NB4 (cell line): ENCODE data around the gene PBX1.

Experiments
- DNase-seq: peaks from one replicate; pipeline ENCODE4 v3.0.0; 2010; ENCODE audit warnings: low read depth
- H3K4me3 ChIP-seq: one replicate; pipeline ENCODE4 v1.5.1; 2011; ENCODE audit warnings: mild to moderate bottlenecking, low read depth, low read length, moderate library complexity
- CTCF ChIP-seq: IDR thresholded peaks from one replicate; pipeline ENCODE4 v1.5.1; 2012; ENCODE audit warnings: low read depth, low read length
- MAX ChIP-seq: IDR thresholded peaks from 2 replicates; pipeline ENCODE4 v1.6.1; 2011; ENCODE audit warnings: low read depth, low read length
- MYC ChIP-seq: IDR thresholded peaks from 2 replicates; pipeline ENCODE4 v1.6.1; 2011; ENCODE audit warnings: low read depth, low read length
- POLR2A ChIP-seq: IDR thresholded peaks from 2 replicates; pipeline ENCODE4 v1.6.1; 2011; ENCODE audit warnings: mild to moderate bottlenecking; ENCODE audit not compliant: insufficient read length; ENCODE audit errors: extremely low read depth

The PBX1 gene

GRCh38 chr1:164623805-164624204, 64.8 kb downstream of the PBX1 start:
- no peak for DNase-seq
- TF ChIP-seq MAX (no peak), CTCF (no peak), POLR2A (no peak), MYC (no peak)
- H3K4me3 ChIP-seq = no peak overlapping the region

GRCh38 chr1:164624400-164624799, 65.4 kb downstream of the PBX1 start:
- TF ChIP-seq CTCF (no peak), POLR2A (no peak), MYC (no peak)
- no peak overlapping the region for H3K4me3 ChIP-seq
- no peak for DNase-seq

- DNase-seq = peak; percentile 2
- no peak for TF ChIP-seq POLR2A
- TF ChIP-seq MAX = no peak
- no peak for TF ChIP-seq CTCF
- no peak for TF ChIP-seq MYC
- H3K4me3 ChIP-seq = no peak overlapping the region
Measured at GRCh38 chr1:164625004-164625617, 66.1 kb downstream of the PBX1 start.

- TF ChIP-seq POLR2A (no peak), MYC (no peak), MAX (no peak), CTCF (no peak)
- no peak overlapping the region for H3K4me3 ChIP-seq
- DNase-seq = no peak
Measured at GRCh38 chr1:164628772-164629171, 69.8 kb downstream of the PBX1 start.

GRCh38 chr1:164629971-164630370, 71.0 kb downstream of the PBX1 start:
- TF ChIP-seq MAX (no peak), CTCF (no peak), MYC (no peak), POLR2A (no peak)
- no peak overlapping the region for H3K4me3 ChIP-seq
- DNase-seq = no peak
